Right lung (tissue), 5 donors: ENCODE data around the gene IFTAP. TPM values are rescaled to one million over a fixed set of nuclear protein-coding genes. Genes with fewer than 3 reads are reported as not detected.

Experiments
- DNase-seq, 2 donors: peaks; one replicate each; pipeline ENCODE4 v3.0.0-alpha.2; 2013
- polyA plus RNA-seq, 5 donors: library from polyadenylated mRNA; unstranded; fragments of 120-200 nt; gene quantifications; one replicate each; pipeline versions ENCODE4 v1.2.1 to v1.2.3, GENCODE V29; 2013; ENCODE audit warnings: inconsistent platforms in 1 of 5, low replicate concordance in 1 of 5; ENCODE audit not compliant: insufficient read length in 5 of 5, insufficient read depth in 1 of 5

The IFTAP gene
- polyA plus RNA-seq, 5 donors: 43.2 to 60.2 (median 48.6) TPM

DNA sequence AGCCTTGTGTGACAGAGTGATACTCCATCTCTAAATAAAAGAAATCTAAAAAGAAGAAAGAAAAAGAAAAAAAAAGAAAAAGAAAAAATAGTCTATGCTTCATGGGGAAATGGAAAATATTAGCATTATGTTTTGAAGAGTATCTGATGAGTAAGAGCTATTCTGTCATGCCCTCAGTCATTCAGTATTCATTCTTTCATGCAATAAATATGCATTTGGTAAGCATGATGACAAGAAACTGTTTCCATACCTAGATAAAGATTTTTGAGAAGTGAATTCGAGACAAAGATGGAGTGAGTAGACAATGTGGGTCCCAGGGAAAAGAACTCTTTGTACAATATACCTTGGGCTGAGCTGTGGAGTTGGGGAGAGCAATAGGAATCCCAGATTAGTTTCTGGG, 6.2 kb upstream of the IFTAP start:
- no peak for DNase-seq

DNA sequence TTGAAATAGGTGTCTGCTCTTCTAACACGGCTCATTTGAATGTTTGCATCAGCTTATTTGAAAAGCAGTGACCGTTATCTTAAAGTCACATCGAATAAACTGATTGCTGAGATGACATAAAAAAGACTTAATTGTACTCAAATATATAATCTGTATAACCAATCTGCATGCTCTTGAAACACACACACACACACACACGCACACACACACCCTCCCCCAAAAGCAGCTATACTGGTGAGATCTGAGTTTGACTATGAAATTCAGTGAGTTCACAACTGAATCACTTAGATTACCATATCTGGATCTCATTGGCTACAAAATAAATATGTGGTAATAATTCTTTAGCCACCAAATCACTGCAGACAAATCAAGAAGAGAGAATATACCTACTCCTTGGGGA, 3.8 kb upstream of the IFTAP start:
- DNase-seq: no peak

DNA sequence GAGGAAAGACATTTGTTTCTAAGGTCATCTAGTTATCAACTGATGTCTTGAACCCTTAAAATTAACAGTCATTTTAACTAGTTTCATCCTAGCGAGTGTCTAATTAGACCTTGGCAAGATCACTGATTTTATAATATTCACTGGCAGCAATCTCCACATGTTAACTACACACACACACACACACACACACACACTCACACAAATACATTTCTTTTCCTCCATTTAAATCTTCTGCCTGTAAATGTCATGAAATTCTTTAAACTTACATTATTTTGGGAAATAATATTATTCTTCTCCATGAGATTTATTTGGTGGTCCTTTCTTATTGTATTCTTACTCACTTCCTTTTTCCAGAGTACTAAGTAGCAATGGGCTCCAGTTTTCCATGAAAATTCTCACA, 2.9 kb upstream of the IFTAP start:
- DNase-seq: no peak

DNA sequence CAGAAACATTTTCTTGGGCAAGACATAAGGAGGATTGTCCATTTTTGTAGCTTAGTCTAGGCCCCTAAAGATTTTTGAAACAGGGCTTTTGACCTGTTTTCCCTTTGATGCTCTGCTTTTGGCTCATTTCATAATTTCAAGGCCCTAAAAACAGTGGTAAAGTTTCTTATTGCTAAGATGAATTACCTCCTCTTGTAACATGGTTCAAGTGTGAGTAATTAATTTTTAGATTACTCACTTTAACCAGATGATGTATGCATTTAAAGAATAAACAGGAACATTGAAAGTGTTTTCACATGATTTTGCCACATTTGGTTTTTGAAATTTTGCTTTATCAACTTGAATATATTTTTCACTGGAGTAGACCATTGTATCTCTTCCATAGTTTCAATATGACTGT, 2.6 kb downstream of the IFTAP start:
- no peak for DNase-seq

DNA sequence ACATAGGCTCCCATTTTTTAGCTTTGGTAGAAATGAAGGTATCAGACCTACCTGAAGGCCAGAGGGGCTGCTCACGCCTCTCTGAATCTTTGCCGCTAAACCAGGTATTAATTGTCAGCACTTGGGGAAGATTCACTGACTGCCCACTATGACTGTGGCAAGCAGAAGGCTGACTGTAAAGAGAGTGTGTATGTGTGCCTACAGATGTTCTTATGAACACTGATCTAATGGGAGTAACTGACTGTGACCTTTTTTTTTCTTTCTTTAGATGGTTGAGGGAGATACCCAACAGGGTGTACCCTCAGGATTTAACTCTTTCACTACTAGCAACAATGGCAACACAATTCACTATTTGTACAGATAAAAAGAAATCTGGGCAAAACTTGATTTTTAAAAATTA, 3.7 kb downstream of the IFTAP start, which contains the start of gene RAG2:
RAG2 (minus strand) TSS at position 186 of the 400 bp plus-strand sequence. CDS start 4,068 bp downstream, outside the sequence.
- no peak for DNase-seq

DNA sequence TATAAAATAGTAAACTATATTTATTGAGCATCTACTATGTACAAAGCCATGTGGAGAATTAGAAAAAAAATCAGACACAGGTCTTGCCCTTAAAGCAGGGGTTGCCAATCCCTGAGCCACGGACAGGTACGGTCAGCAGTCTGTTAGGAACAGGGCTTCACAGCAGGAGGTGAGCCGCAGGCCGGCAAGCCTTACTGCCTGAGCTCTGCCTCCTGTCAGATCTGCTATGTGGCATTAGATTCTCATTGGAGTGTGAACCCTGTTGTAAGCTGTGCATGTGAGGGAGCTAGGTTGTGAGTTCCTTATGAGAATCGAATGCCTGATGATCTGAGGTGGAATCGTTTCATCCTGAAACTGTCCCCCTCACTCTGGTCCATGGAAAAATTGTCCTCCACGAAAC, 5.9 kb downstream of the IFTAP start:
- DNase-seq: no peak

DNA sequence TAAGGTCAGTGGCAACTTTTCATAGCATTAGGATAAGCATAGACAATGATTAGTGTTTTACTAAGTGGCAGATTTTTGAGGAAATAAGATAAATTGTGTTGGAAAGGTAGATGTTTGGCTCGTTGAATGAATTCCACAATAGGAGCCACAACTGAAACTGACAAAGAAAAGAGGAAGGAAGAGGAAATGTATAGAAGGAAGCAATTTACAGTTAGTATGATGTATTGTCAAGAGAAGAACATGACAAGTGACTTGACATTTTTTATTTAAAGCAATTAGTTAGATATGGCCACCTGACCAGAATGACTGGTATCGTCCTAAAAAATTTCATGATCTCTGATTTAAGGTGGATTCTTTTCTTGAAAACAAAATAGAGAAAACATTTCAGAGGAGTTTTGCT, 6.9 kb downstream of the IFTAP start:
- DNase-seq: no peak

DNA sequence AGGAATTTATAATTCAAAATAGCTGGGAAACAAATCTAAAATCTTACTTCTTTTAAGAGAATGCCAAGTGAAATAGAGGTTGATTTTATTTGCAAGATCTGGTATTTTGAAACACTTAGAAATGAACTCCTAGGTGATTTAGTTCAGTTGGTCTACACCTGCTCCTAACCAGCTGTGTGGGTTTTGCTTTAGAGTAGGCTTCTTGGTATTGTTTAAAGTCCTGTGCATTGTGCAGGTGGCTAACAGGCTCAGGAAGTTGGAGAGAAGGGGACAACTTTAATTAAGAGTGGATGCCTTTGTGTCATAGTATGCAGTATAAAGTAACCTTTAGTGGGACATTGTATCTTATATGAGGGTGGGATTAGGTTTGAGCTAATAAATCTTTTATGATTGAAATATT, 7.8 kb downstream of the IFTAP start:
- DNase-seq: no peak

DNA sequence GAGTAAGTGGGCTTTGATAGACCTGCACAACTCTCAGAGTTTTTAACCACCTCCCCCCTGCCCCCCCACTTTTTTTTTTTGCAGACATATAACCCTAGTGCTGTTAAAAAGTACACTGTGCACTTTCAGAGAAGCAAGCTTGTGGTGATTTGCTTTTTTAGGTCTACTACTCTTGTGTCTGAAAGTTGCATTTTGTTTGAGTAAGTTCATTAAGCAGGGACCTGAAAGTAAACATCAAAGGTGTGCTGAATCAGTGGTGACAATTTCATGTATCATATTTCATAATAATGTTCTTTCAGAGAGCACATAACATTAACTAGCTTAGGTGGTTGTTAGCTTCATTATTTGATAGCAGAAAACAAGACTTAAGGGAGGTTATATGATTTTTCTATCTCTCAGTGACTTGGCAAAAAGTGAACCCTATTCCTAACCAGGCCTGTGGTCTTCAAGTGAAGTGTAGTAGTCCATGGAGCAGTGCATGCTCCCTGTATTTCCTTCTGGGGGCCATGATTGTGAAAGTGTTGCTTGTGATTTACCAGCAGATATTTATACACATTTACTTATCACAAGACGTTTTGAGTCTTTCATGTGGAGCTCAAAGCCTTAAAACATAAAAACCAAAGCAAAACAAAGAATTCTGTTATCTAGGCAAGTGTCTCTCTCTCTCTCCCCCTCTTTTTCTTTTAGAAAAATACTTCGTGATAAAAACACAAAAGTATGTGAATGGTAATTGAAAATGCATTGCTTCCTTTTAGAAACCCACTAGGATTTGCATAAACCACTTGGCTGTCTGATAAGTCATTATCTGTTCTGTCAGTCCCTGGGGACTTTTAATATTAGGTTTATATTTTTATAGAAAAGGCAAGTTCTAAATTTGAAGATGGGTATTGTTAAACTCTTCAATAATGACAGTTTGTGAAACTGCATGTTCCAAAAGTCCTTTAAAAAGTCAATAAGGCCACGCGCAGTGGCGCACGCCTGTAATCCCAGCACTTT, 11.2 kb downstream of the IFTAP start:
- no peak for DNase-seq

DNA sequence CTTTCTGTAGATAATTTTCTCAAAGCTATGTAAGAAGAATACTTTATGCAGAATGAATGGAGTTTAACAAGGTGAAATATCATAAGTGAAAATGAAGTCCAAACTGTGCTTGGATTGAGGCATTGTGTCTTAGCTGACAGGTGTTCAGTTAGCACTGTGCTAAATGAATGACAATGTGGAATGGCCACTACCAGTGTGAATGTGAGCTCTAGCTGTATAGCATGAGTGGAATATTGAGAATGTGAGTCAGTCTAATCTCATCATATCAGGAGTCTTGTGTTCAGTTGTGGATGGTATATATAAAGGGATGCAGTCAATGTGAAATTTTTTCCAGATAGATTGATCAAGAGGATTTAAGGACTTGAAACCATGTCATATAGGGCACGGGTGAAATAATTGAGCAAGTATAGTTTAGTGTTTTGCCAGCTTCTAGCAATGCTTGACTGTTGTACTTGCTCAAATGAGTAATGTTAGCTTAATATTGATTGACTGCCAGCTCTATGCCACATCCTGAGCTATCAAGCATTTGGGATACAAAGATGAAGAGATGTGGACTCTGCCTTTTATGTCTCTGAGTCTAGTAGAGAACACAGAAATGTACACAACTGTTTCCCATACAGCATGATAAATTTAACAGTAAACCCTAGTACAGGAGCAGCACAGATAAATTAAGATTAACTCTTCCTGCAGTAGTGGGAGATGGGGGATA, 14.3 kb downstream of the IFTAP start:
- no peak for DNase-seq

DNA sequence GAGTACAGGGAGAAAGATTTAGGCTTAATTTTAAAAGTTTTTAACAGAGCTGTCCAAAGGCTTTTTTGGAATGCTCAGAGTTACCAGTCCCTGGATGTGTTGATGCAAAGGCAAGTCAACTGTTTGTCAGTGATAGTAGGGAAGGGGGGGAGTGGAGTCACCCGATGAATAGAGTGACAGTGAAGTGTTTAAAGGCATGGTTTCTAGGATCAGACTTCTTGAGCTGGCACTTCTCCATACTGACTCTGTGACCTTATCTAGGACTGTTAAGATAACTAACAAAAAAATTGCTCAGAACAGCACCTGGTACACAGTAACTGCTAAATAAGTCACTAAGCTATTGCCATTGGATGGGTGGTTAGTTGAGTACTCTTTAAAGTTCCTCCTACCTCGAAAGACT, 15.1 kb downstream of the IFTAP start:
- DNase-seq: no peak

DNA sequence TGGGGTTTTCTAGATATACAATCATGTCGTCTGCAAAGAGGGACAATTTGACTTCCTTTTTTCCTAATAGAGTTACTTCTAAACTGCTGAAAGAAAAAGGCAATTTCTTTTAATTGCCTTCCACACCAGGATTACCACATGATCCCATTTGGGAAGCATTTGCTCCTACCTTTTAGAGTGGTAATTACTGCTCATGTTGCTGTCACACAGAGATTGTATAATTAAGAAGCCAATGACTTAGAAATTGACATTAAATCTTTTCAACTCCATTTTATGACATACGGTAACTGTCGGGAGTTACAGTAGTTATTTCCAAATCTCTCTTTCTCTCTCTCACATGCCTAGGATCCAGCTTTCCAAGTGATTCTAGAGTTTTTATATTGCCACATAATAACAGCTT, 21.5 kb downstream of the IFTAP start:
- DNase-seq: no peak

DNA sequence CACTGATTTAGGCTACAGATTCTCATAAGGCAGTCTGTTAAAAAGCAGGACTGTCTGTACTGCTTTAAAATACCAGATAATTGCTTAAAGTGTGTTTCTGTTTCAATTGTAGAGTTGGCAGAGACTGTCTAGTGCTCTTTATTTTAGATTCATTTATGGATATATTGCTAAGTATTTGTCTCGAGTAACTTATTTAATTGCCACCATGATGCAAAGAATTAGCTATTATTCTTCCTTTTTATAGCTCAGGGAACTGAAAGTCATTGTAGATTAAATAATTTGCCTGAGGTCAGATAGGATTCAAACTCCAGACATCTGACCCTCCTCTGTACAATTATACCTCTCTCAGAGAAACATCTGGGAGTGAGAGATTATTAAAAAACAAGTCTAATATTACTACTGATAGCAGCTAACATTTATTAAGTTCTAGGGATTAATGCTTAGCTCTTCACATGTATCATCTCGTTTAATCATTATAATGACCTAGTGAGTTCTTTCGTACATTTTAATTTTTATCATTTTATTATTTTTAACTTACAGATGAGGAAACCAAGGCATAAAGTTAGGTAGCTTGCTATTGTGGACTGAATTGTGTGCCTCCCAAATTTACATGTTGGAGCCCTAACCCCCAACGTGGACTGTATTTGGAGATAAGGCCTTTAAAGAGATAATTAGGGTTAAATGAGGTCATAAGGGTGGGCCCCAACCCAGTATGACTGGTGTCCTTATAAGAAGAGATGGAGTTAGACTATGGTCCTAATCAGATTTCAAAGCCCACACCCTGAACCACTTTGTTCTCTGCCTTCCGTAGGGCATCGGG, 23.5 kb downstream of the IFTAP start:
- DNase-seq: no peak

DNA sequence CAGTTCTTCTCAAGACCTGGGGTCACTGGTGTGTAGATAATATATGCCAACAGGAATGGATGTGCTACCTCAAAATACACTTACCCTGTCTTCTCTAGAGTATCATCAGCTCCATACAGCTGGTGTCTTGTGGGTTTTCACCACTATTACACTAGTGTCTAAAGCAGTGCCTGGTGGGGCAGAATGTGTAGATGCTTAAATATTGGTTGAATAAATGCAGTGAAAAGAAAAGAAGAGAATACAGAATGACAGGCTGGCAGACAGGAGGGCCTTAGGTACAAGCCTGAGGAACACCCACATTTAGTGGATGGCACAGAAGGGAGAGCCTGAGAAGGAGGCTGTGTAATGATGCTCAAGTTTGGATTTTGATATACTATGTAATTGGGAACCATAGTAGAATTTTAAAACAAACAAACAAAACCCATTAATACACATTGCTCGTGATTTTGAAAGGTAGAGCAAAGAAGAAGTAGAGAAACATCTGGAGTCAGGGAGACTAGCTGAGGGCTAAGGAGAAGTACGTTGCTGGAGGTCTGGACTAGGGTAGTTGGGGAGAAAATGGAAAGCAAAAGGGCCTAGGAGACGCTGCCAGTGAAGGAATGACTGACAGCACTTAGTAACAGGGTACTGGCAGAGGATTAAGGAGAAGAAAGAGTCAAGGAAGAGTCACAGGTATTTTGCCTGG, 24.2 kb downstream of the IFTAP start:
- DNase-seq: no peak

DNA sequence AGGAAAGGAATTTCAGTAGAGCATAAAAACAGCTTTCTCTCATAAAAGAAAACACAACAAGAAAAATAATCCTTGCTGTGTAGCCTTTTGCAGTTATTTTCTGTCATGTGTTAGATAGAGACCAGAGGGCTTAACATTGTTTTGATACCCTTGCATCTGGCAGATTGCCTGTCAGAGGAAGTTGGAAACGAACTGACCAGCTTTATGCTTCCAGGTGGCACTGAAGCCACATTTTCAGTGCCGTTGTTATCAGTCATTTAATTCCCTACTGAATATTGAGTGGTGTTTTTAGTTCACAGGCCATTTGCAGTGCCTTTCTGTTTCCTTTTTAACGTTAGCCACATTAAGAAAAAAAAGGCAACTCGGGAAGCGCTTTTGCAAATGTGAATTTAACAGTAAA, 25.2 kb downstream of the IFTAP start:
- DNase-seq: peak in 1 of 2 donors; percentile 10

DNA sequence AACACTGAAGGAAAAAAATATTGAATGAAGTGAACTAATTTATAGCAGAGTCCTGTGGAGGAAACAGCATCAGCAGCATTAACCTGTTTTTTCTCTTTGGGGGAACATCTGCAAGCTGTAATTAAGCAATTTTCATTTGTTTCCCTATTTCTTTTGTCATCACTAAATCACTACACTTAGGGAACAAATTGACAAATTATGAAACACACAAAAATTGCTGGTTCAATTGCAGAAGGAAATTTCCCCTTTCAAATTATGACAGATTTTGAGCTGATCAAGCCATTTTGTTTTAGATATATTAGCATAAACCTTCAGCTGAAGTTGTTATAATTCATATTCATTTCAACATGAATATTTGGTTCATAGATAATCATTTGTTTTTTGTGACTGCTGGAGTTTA, 25.9 kb downstream of the IFTAP start:
- no peak for DNase-seq

DNA sequence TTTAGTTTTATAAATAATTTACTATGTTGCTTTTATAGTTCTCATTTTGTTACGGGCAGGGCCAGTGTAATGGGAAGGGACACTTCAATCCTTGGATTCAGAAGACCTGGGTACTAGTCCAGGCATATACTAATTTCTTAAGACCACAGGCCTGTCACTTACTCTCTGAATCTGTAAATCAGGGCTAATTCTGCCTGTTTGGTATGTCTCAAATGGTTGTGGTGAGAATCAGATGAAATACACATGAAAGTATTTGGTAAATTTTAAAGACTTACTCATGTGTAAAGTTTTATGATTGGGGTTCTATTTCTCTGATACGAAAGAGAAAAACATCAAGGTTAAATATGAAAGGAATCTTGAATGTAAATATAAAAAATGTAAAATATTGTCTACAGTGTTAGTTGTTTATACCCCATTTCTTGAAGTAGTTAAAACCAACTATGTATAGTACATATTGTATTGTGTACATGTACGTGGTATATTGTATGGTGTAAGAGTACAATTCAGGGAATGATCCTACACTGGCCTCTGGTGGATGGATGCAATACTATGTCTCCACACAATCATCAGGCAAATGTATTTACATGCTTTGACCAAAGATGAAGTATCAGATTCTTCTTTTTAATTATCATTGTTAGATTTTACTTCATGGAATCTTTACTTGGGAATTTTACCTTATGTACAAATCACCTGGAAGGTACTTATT, 28.3 kb downstream of the IFTAP start:
- peak in 1 of 2 donors; percentile 44 for DNase-seq

DNA sequence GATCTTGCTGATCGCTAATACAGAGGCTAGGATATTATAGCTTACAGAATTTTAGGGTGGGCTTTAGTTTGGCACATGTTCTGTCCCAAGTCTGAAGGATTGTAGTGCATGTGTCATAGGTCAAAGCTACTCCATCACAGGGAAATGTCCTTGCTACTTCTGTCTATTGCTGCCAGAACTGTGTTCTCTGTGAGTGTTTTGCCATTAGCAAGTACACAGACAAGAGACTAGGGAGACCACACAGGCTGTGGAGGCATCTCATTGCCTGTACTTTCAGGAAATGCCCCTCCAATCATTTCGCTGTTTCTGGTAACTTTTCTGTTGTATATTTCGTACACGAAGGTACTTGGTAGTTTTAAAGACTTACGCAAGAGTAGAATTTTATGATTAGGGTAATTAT, 29.2 kb downstream of the IFTAP start:
- DNase-seq: no peak

DNA sequence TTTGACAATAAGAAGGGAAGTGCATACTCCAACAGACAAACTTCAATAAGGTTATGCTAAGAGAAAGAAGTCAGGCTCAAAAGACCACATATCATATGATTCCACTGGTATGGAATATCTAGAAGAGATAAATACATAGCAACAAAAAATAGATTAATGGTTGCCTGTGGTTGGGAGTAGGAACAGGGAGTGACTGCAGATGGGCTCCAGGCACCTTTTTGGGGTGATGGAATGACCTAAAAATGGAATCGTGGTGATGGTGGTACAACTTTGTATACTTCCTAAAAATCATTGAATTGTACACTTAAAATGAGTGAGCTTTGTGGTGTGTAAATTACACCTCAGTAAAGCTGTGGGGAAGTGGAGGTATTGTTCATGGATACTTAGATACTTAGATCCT, 32.7 kb downstream of the IFTAP start:
- DNase-seq: no peak

DNA sequence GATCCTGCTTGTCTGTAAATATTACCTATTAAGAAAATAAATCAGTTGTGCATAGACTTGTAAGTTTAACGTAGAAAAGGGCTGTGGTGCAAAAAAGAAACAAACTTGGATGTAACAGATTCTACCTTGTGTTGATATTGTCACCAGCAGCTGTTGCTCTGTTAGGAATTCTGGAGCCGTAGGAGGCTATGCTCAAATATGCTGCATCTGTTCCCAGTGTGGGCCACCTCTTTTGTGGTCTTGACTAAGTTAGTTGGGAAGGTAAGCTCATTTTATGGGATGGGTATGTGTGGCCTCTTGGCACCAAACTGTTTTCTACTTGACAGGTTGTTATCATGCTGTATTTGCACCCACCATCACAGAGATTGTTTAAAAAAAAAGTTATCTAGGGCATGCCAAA, 33.2 kb downstream of the IFTAP start:
- DNase-seq: no peak

DNA sequence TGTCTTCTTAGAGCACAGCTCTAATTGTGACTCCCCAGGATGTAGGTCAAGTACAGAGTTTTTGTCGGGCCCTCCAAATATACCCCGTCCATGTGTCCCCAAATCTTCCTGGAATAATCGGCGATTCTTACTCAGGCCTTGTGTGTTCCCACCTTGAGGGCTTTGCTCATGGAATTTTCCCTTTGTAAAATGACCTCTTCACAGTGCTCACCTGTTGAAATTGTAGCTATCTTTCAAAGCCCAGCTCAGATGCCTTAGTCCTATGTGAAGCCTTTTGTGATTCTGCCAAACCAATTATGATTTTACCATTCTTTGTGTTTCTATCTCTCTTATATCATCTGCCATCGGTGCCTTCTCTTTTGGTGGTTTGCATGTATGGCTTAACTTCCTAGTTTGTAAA, 33.8 kb downstream of the IFTAP start:
- DNase-seq: no peak
